Tibial artery (tissue), 4 donors: ENCODE data around the gene CRACR2B.

Source experiments
- DNase-seq, 2 donors: peaks; one replicate each; pipeline ENCODE4 v3.0.0-alpha.2; 2019
- H3K27ac ChIP-seq, 2 donors: fragments of 200-600 bp; sonication (generic) in 1 of 2; 1 replicate in 1 of 2; 2 replicates in 1 of 2; pipeline ENCODE4 v1.5.1; 2018 to 2019; ENCODE audit warnings: mild to moderate bottlenecking in 1 of 2
- H3K27me3 ChIP-seq, 2 donors: fragments of 200-600 bp; sonication (generic) in 1 of 2; one replicate each; pipeline versions ENCODE4 v1.5.1 to v1.6.0; 2016 to 2019
- H3K36me3 ChIP-seq, 3 donors: fragments of 200-600 bp; sonication (generic) in 2 of 3; one replicate each; pipeline ENCODE4 v1.5.1; 2016 to 2019; ENCODE audit warnings: mild to moderate bottlenecking in 2 of 3
- H3K4me1 ChIP-seq, 4 donors: fragments of 200-600 bp; sonication (generic) in 2 of 4; 1 replicate in 3 of 4; 2 replicates in 1 of 4; pipeline ENCODE4 v1.5.1; 2016 to 2019
- H3K4me3 ChIP-seq, 2 donors: fragments of 200-600 bp; sonication (generic) in 1 of 2; 1 replicate in 1 of 2; 2 replicates in 1 of 2; pipeline ENCODE4 v1.5.1; 2018 to 2019; ENCODE audit warnings: mild to moderate bottlenecking in 2 of 2
- H3K9me3 ChIP-seq, 3 donors: fragments of 200-600 bp; sonication (generic) in 1 of 3; one replicate each; pipeline ENCODE4 v1.5.1; 2016 to 2019
- CTCF ChIP-seq, 2 experiments: fragments of 200-600 bp in 1 of 2; fragments of 450-650 bp in 1 of 2; IDR thresholded peaks; one replicate each; pipeline ENCODE4 v1.5.1; 2017 to 2019; ENCODE audit warnings: antibody characterized with exemption in 2 of 2, mild to moderate bottlenecking in 1 of 2, moderate library complexity in 1 of 2
- intact Hi-C: fragments of 100-400 bp; cut with DNase I; formaldehyde crosslinking; loops from one replicate; pipeline ENCODE4 v1.15.0; 2023; ENCODE audit warnings: low total_unique reads

The CRACR2B gene

GRCh38 chr11:843818-844692 lies 16.3 kb downstream of the CRACR2B start:
- intact Hi-C loops = loop anchor here (5.0 kb wide), 1 partner anchor 37 kb away; the partner anchor contains the start of genes PIDD1 and RPLP2
- peak overlapping the region; percentile 88 to 95 for H3K27ac ChIP-seq

GRCh38 chr11:844693-845644 lies 17.2 kb downstream of the CRACR2B start:
- intact Hi-C loops = loop anchor here (5.0 kb wide), 1 partner anchor 38 kb away; the partner anchor contains the start of genes PIDD1 and RPLP2
- Histone ChIP-seq H3K36me3 (peaks cover under 1 to 10% (median 9%) of the 10 kb centered on the region in 3 donors), H3K27ac (peak overlapping the region; percentile 88 to 95), H3K4me3 (peak overlapping the region; percentile 98), H3K27me3 (peaks cover 0 to 25% of the 10 kb centered on the region in 2 donors), H3K4me1 (peaks cover 4 to 81% (median 74%) of the 10 kb centered on the region in 4 donors), H3K9me3 (no peaks in the 10 kb centered on the region)
- peak; percentile 96 to 97 for DNase-seq
- peak in 1 of 2 experiments; percentile 5 for TF ChIP-seq CTCF (IDR thresholded peaks at IDR 0.05)

More at GRCh38 chr11:843818-844692, 16.3 kb downstream of the CRACR2B start:
- peaks cover 0 to 20% of the 10 kb centered on the region in 2 donors for H3K27me3 ChIP-seq
- peaks cover 10 to 19% (median 18%) of the 10 kb centered on the region in 3 donors for H3K36me3 ChIP-seq
- H3K4me3 ChIP-seq = peak overlapping the region; percentile 98
- peak in 1 of 2 experiments; percentile 12 for TF ChIP-seq CTCF (IDR thresholded peaks at IDR 0.05)
- H3K9me3 ChIP-seq = no peaks in the 10 kb centered on the region
- H3K4me1 ChIP-seq = peaks cover 4 to 82% (median 67%) of the 10 kb centered on the region in 4 donors
- peak; percentile 98 for DNase-seq

- DNase-seq = no peak
- TF ChIP-seq CTCF (IDR thresholded peaks at IDR 0.05) = no peak
- Histone ChIP-seq H3K27me3 (peaks cover 0 to 25% of the 10 kb centered on the region in 2 donors), H3K36me3 (no peaks in the 10 kb centered on the region), H3K4me3 (no peak overlapping the region), H3K4me1 (peaks cover 4 to 81% (median 74%) of the 10 kb centered on the region in 4 donors), H3K9me3 (no peaks in the 10 kb centered on the region), H3K27ac (peak overlapping the region; percentile 88 to 95)
- intact Hi-C loops = no loop called here
Observed at GRCh38 chr11:845872-846495, 18.3 kb downstream of the CRACR2B start.

GRCh38 chr11:846496-847098 lies 18.9 kb downstream of the CRACR2B start:
- TF ChIP-seq CTCF (IDR thresholded peaks at IDR 0.05) = no peak
- H3K4me3 ChIP-seq = no peak overlapping the region
- intact Hi-C loops = no loop called here

More at GRCh38 chr11:846496-847098, 18.9 kb downstream of the CRACR2B start:
- Histone ChIP-seq H3K27me3 (peaks cover 0 to 25% of the 10 kb centered on the region in 2 donors), H3K36me3 (no peaks in the 10 kb centered on the region), H3K4me1 (peaks cover 4 to 78% (median 70%) of the 10 kb centered on the region in 4 donors), H3K9me3 (no peaks in the 10 kb centered on the region), H3K27ac (peak overlapping the region; percentile 88 to 95)
- no peak for DNase-seq
